22Rv1 (cell line): ENCODE results near the gene TMEM40.

ENCODE experiments used
- CTCF ChIP-seq: fragments of 450-650 bp; IDR thresholded peaks from 2 replicates; pipeline ENCODE4 v1.5.1; 2017; ENCODE audit warnings: mild to moderate bottlenecking
- ZFX ChIP-seq: fragments of 450-650 bp; IDR thresholded peaks from 2 replicates; pipeline ENCODE4 v1.6.1; 2017; ENCODE audit warnings: antibody characterized with exemption, borderline replicate concordance

- no peak for TF ChIP-seq CTCF
- no peak for TF ChIP-seq ZFX
Observed at GRCh38 chr3:12733566-12733965, 25.5 kb downstream of the TMEM40 start.
